GM10248 (cell line): Measurements from ENCODE around the gene KDM6B.

ENCODE experiments used
- CTCF ChIA-PET: fragments of 300-600 bp; sonication (Branson Sonifier 250); formaldehyde crosslinking; extraction: SDS; loops from one replicate; lab custom pipeline; 2021; ENCODE audit warnings: antibody characterized with exemption; lab: Yijun Ruan, JAX
- POLR2A ChIA-PET: fragments of 350-650 bp; sonication (Branson Sonifier 250); formaldehyde crosslinking; extraction: SDS; loops from one replicate; lab custom pipeline; 2020; ENCODE audit warnings: antibody characterized with exemption; lab: Yijun Ruan, JAX
- DNase-seq: peaks from one replicate; pipeline ENCODE4 v3.0.0; 2012; ENCODE audit errors: extremely low spot score
- TF ChIP-seq, protein P1 (sequence below): IDR thresholded peaks from 2 replicates; pipeline ENCODE4 v1.5.1; 2012; ENCODE audit warnings: mild to moderate bottlenecking, low read depth; ENCODE audit errors: extremely low read depth, missing control alignments, control extremely low read depth

Gene KDM6B

DNA sequence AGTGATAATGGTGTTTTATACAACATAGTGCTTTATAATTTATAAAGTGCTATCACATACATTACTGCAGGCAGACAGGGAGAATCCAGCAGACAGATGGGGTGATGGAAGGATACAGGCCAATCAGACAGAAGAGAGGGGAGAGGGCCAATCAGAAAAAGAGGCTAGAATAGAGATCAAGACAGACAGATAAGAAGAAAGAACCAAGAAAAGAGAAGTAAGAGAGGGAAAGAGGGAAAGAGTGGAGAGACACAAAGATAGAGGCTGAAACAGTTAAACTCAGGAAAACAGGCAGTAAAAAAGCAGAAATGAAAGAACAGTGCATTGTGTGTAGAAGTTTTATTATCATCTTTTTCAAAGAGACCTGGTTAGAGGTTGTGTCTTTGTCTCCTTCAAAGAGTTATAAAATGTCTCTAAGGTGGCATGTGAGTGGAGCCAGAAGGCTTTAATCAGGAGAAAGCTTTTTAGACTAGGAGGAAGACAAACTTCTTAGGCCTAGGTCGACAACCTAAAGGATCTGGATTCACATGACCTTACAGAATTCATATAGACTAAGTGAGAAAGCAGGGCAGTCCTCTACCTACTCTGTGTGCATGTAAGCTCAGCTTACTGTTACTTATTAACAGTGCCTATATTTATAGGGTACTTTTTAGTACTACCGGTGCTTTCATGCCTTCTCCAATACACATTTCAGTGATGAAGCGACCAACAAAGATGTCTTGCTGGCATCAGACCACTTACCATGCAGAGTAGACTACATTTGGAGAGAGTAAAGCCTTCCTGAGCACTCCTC, 46.3 kb downstream of the KDM6B start:
- POLR2A ChIA-PET = no interaction called here
- CTCF ChIA-PET = no interaction called here
- TF ChIP-seq, protein P1, sequence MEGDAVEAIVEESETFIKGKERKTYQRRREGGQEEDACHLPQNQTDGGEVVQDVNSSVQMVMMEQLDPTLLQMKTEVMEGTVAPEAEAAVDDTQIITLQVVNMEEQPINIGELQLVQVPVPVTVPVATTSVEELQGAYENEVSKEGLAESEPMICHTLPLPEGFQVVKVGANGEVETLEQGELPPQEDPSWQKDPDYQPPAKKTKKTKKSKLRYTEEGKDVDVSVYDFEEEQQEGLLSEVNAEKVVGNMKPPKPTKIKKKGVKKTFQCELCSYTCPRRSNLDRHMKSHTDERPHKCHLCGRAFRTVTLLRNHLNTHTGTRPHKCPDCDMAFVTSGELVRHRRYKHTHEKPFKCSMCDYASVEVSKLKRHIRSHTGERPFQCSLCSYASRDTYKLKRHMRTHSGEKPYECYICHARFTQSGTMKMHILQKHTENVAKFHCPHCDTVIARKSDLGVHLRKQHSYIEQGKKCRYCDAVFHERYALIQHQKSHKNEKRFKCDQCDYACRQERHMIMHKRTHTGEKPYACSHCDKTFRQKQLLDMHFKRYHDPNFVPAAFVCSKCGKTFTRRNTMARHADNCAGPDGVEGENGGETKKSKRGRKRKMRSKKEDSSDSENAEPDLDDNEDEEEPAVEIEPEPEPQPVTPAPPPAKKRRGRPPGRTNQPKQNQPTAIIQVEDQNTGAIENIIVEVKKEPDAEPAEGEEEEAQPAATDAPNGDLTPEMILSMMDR = no peak
- DNase-seq = no peak

DNA sequence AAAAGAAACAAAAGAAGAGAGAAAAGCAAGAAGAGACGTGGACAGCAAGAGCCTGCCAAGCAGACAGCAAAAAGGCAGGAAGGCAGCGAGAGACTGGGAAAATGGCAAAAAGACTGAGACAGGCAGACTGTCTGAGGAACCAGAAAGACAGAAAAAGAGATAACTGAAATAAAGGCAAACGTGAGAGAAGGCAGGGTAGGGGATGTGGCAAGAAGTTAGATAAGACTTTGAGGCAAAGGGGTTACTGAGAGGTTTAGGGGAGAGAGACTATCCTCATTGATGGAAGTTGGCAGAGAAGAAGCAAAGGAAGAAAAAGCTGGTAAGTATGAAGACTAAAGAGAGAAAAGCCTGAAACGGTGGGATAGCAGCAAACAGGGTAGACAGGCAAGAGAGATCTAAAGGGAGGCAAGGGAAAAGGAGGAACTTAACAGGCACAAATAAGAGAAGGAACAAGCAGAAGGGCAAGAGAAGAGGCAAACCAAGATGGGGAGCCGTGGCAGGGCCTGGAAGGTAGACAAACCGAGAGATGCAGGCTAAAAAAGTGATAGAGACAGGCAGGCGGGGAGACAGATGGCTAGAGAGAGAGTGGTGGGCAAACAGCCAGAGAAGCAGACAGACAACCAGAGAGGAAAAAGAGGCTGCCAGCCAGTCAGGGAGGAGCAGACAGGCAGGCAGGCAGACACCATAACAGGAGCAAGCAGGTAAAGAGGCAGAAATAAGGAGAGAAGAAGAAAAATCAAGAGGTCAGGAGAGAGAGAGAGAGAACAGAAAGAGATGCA, 47.4 kb downstream of the KDM6B start:
- TF ChIP-seq, protein P1 = no peak
- no peak for DNase-seq
- ChIA-PET CTCF (no interaction called here), POLR2A (no interaction called here)

DNA sequence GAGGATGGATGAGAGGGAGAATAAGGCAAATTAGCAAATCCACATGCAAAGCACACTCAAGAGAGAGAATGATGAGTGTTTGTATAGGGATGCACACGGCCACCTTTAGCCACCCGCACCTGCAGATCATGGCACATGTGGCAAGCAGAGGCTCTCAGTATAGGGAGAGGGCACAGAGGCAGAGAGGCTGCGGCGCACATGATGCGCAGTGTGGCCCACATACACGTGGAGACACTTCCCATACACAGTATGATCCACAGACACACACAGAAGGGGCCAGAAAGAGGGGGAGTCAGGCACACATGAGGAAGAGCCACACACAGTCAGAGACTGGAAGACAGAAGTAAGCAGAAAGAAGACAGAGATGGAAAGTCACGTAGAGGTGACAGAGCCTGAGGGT, 48.1 kb downstream of the KDM6B start:
- DNase-seq = no peak
- ChIA-PET POLR2A (no interaction called here), CTCF (no interaction called here)
- TF ChIP-seq, protein P1 = no peak

DNA sequence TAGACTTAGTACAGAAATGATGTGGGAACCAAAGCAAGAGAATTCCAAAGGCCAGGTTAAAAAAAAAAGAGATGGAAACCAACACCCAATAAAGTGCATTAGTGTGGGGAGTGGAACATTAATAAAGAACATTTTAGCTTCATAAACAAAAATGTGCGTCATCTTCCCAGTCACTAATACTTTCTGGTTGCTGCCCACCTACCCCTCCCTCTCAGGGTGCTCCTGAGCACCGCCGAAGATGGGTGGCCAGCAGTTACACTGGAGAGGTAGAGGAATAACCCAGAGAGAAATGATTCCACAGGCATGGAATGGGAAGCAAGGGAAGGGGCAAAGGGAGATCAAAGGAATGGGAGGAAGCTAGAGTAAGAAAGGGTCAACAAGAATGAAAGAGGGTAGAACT, 48.6 kb downstream of the KDM6B start:
- DNase-seq = no peak
- CTCF ChIA-PET = interaction anchor here (0.7 to 1.3 kb wide), 5 partner anchors 12 to 139 kb away, joined by 3 to 4 read pairs (median 3); no protein-coding TSS in a partner anchor
- TF ChIP-seq, protein P1 = no peak
- POLR2A ChIA-PET = no interaction called here
